ENCODE measurements around the gene SCN3A.

- TF ChIP-seq, protein P1, sequence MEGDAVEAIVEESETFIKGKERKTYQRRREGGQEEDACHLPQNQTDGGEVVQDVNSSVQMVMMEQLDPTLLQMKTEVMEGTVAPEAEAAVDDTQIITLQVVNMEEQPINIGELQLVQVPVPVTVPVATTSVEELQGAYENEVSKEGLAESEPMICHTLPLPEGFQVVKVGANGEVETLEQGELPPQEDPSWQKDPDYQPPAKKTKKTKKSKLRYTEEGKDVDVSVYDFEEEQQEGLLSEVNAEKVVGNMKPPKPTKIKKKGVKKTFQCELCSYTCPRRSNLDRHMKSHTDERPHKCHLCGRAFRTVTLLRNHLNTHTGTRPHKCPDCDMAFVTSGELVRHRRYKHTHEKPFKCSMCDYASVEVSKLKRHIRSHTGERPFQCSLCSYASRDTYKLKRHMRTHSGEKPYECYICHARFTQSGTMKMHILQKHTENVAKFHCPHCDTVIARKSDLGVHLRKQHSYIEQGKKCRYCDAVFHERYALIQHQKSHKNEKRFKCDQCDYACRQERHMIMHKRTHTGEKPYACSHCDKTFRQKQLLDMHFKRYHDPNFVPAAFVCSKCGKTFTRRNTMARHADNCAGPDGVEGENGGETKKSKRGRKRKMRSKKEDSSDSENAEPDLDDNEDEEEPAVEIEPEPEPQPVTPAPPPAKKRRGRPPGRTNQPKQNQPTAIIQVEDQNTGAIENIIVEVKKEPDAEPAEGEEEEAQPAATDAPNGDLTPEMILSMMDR (IDR thresholded peaks at IDR 0.05), result no peak
- TF ChIP-seq EP300 (IDR thresholded peaks at IDR 0.05) (no peak), POLR2A (IDR thresholded peaks at IDR 0.05) (no peak)
These were observed 10.6 kb downstream of the SCN3A start for GRCh38 chr2:165193178-165193777.
